Activated naive CD8-positive, alpha-beta T cell treated with anti-CD3 and anti-CD28 coated beads, Interleukin-2, amount 50 U/mL, for 24 hours (primary cell): ENCODE data around the gene EHBP1L1.
A peak's percentile ranks its signal among the peaks of the same experiment; 100 is the strongest.

ENCODE experiments used
- ATAC-seq: fragments of 150-1000 bp; cut with Tn5 transposase; one replicate; pipeline ENCODE4 v1.10.0; 2021
- DNase-seq: peaks from one replicate; pipeline ENCODE4 v3.0.0; 2021
- H3K27ac Mint-ChIP-seq: one replicate; pipeline ENCODE4 v1.8.0; 2021; ENCODE audit warnings: mild to moderate bottlenecking, mixed read lengths
- H3K27me3 Mint-ChIP-seq: one replicate; pipeline ENCODE4 v1.8.0; 2021; ENCODE audit warnings: mixed read lengths
- H3K36me3 Mint-ChIP-seq: one replicate; pipeline ENCODE4 v1.8.0; 2021; ENCODE audit warnings: low read depth, mixed read lengths
- H3K4me1 Mint-ChIP-seq: one replicate; pipeline ENCODE4 v1.8.0; 2021; ENCODE audit warnings: mixed read lengths
- H3K4me3 Mint-ChIP-seq: one replicate; pipeline ENCODE4 v1.8.0; 2021; ENCODE audit warnings: mild to moderate bottlenecking, moderate library complexity, mixed read lengths
- H3K9me3 Mint-ChIP-seq: one replicate; pipeline ENCODE4 v1.8.0; 2021; ENCODE audit warnings: mixed read lengths

EHBP1L1 gene

GRCh38 chr11:65554842-65555430 is 20.9 kb upstream of the EHBP1L1 start:
- Mint-ChIP-seq H3K36me3 (peaks cover under 1% of the 10 kb centered on the region), H3K9me3 (no peaks in the 10 kb centered on the region), H3K27ac (peak overlapping the region; percentile 59), H3K4me1 (peaks cover 65% of the 10 kb centered on the region), H3K4me3 (peak overlapping the region; percentile 9), H3K27me3 (no peaks in the 10 kb centered on the region)
- DNase-seq = no peak
- no peak for ATAC-seq

- H3K27me3 Mint-ChIP-seq = no peaks in the 10 kb centered on the region
- DNase-seq (no peak), ATAC-seq (peak; percentile 9)
- H3K36me3 Mint-ChIP-seq = no peaks in the 10 kb centered on the region
- H3K27ac Mint-ChIP-seq = peak overlapping the region; percentile 59
- peak overlapping the region; percentile 78 for H3K4me3 Mint-ChIP-seq
- H3K9me3 Mint-ChIP-seq = no peaks in the 10 kb centered on the region
- H3K4me1 Mint-ChIP-seq = peaks cover 73% of the 10 kb centered on the region
Observed at GRCh38 chr11:65555693-65556231, 20.1 kb upstream of the EHBP1L1 start.

- Mint-ChIP-seq H3K9me3 (no peaks in the 10 kb centered on the region), H3K27ac (peak overlapping the region; percentile 86), H3K36me3 (no peaks in the 10 kb centered on the region), H3K27me3 (no peaks in the 10 kb centered on the region), H3K4me3 (peak overlapping the region; percentile 78), H3K4me1 (peaks cover 70% of the 10 kb centered on the region)
- no peak for DNase-seq
- ATAC-seq = no peak
Observed at GRCh38 chr11:65556470-65557279, 19.2 kb upstream of the EHBP1L1 start.

- no peaks in the 10 kb centered on the region for H3K27me3 Mint-ChIP-seq
- no peaks in the 10 kb centered on the region for H3K36me3 Mint-ChIP-seq
- ATAC-seq (no peak), DNase-seq (no peak)
- no peaks in the 10 kb centered on the region for H3K9me3 Mint-ChIP-seq
- H3K27ac Mint-ChIP-seq = peak overlapping the region; percentile 86
- H3K4me1 Mint-ChIP-seq = peaks cover 66% of the 10 kb centered on the region
- peak overlapping the region; percentile 78 for H3K4me3 Mint-ChIP-seq
Observed at GRCh38 chr11:65557280-65558001, 18.4 kb upstream of the EHBP1L1 start.

GRCh38 chr11:65558002-65558929 is 17.6 kb upstream of the EHBP1L1 start, which contains the start of gene LTBP3:
TSS of gene LTBP3 (minus strand) at chr11:65558359. CDS start at chr11:65557959, 400 bp downstream.
- Mint-ChIP-seq H3K4me1 (peaks cover 63% of the 10 kb centered on the region), H3K27me3 (no peaks in the 10 kb centered on the region), H3K36me3 (no peaks in the 10 kb centered on the region), H3K4me3 (peak within 1 kb of the TSS; percentile 78), H3K9me3 (no peaks in the 10 kb centered on the region), H3K27ac (peak within 1 kb of the TSS; percentile 86)
- peak; percentile 16 for ATAC-seq
- no peak for DNase-seq

GRCh38 chr11:65558930-65559509 is 16.8 kb upstream of the EHBP1L1 start:
- Mint-ChIP-seq H3K4me1 (peaks cover 66% of the 10 kb centered on the region), H3K27ac (peak overlapping the region; percentile 67), H3K36me3 (no peaks in the 10 kb centered on the region), H3K27me3 (no peaks in the 10 kb centered on the region), H3K9me3 (no peaks in the 10 kb centered on the region), H3K4me3 (peak overlapping the region; percentile 51)
- ATAC-seq (no peak), DNase-seq (no peak)

- H3K36me3 Mint-ChIP-seq = no peaks in the 10 kb centered on the region
- ATAC-seq (peak; percentile 81), DNase-seq (no peak)
- peaks cover 62% of the 10 kb centered on the region for H3K4me1 Mint-ChIP-seq
- H3K9me3 Mint-ChIP-seq = no peaks in the 10 kb centered on the region
- H3K27me3 Mint-ChIP-seq = no peaks in the 10 kb centered on the region
- H3K4me3 Mint-ChIP-seq = no peak overlapping the region
- peak overlapping the region; percentile 67 for H3K27ac Mint-ChIP-seq
Observed at GRCh38 chr11:65559535-65559934, 16.3 kb upstream of the EHBP1L1 start.

GRCh38 chr11:65559951-65560537 is 15.8 kb upstream of the EHBP1L1 start:
- peaks cover 60% of the 10 kb centered on the region for H3K4me1 Mint-ChIP-seq
- no peaks in the 10 kb centered on the region for H3K36me3 Mint-ChIP-seq
- H3K27me3 Mint-ChIP-seq = no peaks in the 10 kb centered on the region
- ATAC-seq = peak; percentile 17
- H3K4me3 Mint-ChIP-seq = no peak overlapping the region
- H3K27ac Mint-ChIP-seq = peak overlapping the region; percentile 67
- no peak for DNase-seq
- no peaks in the 10 kb centered on the region for H3K9me3 Mint-ChIP-seq

GRCh38 chr11:65560555-65561418 is 15.1 kb upstream of the EHBP1L1 start:
- ATAC-seq = no peak
- no peaks in the 10 kb centered on the region for H3K27me3 Mint-ChIP-seq
- no peaks in the 10 kb centered on the region for H3K36me3 Mint-ChIP-seq
- H3K4me3 Mint-ChIP-seq = no peak overlapping the region
- DNase-seq = no peak
- H3K4me1 Mint-ChIP-seq = peaks cover 60% of the 10 kb centered on the region
- H3K27ac Mint-ChIP-seq = peak overlapping the region; percentile 67
- H3K9me3 Mint-ChIP-seq = no peaks in the 10 kb centered on the region

- Mint-ChIP-seq H3K36me3 (no peaks in the 10 kb centered on the region), H3K27ac (no peak overlapping the region), H3K27me3 (no peaks in the 10 kb centered on the region), H3K4me3 (no peak overlapping the region), H3K9me3 (no peaks in the 10 kb centered on the region), H3K4me1 (peaks cover 63% of the 10 kb centered on the region)
- no peak for DNase-seq
- no peak for ATAC-seq
Observed at GRCh38 chr11:65562020-65562419, 13.8 kb upstream of the EHBP1L1 start.

GRCh38 chr11:65562788-65563187 is 13.1 kb upstream of the EHBP1L1 start:
- Mint-ChIP-seq H3K27ac (no peak overlapping the region), H3K4me3 (no peak overlapping the region), H3K9me3 (no peaks in the 10 kb centered on the region), H3K27me3 (no peaks in the 10 kb centered on the region), H3K36me3 (no peaks in the 10 kb centered on the region), H3K4me1 (peaks cover 59% of the 10 kb centered on the region)
- ATAC-seq (no peak), DNase-seq (no peak)

- ATAC-seq (no peak), DNase-seq (no peak)
- H3K9me3 Mint-ChIP-seq = no peaks in the 10 kb centered on the region
- no peak overlapping the region for H3K4me3 Mint-ChIP-seq
- H3K27ac Mint-ChIP-seq = peak overlapping the region; percentile 49
- no peaks in the 10 kb centered on the region for H3K27me3 Mint-ChIP-seq
- peaks cover 65% of the 10 kb centered on the region for H3K4me1 Mint-ChIP-seq
- peaks cover 3% of the 10 kb centered on the region for H3K36me3 Mint-ChIP-seq
Observed at GRCh38 chr11:65563601-65564000, 12.3 kb upstream of the EHBP1L1 start.
